Glutamatergic neuron (in vitro differentiated cells): ENCODE data around the gene MIA2. TPM values are rescaled to one million over a fixed set of nuclear protein-coding genes. Genes with fewer than 3 reads are reported as not detected.
"Not testable (repeated sequence)": the region's sequence is repeated elsewhere in the genome, so short reads cannot be mapped to it uniquely, and the experiment has no call there.

Source experiments
- DNase-seq: peaks from one replicate; pipeline ENCODE4 v3.0.0; 2022
- H3K27ac Mint-ChIP-seq: one replicate; pipeline ENCODE4 v1.8.0; 2020; ENCODE audit warnings: mild to moderate bottlenecking, mixed read lengths, inconsistent platforms; ENCODE audit not compliant: unreplicated experiment
- H3K27me3 Mint-ChIP-seq: one replicate; pipeline ENCODE4 v1.8.0; 2020; ENCODE audit warnings: mild to moderate bottlenecking, moderate library complexity, mixed read lengths, inconsistent platforms; ENCODE audit not compliant: unreplicated experiment
- H3K36me3 Mint-ChIP-seq: one replicate; pipeline ENCODE4 v1.8.0; 2020; ENCODE audit warnings: mild to moderate bottlenecking, mixed read lengths, inconsistent platforms; ENCODE audit not compliant: unreplicated experiment
- H3K4me1 Mint-ChIP-seq: one replicate; pipeline ENCODE4 v1.8.0; 2020; ENCODE audit warnings: mild to moderate bottlenecking, low read depth, mixed read lengths, inconsistent platforms; ENCODE audit not compliant: unreplicated experiment
- H3K4me3 Mint-ChIP-seq: one replicate; pipeline ENCODE4 v1.8.0; 2020; ENCODE audit warnings: mild to moderate bottlenecking, mixed read lengths, inconsistent platforms; ENCODE audit not compliant: unreplicated experiment
- H3K9me3 Mint-ChIP-seq: one replicate; pipeline ENCODE4 v1.8.0; 2020; ENCODE audit warnings: mild to moderate bottlenecking, moderate library complexity, mixed read lengths, inconsistent platforms; ENCODE audit not compliant: unreplicated experiment
- CTCF ChIP-seq: fragments of 200-600 bp; sonication (generic); IDR thresholded peaks from one replicate; pipeline ENCODE4 v1.5.0; 2021; ENCODE audit not compliant: partially characterized antibody, unreplicated experiment
- total RNA-seq: library from RNA; stranded (reverse); fragmentation: NEBNext Ultra II Directional; extraction: Animal tissue kit (Norgen Biotek cat#: 25700); gene quantifications from one replicate; pipeline ENCODE4 v1.2.1, GENCODE V29; 2021; ENCODE audit not compliant: unreplicated experiment

The MIA2 gene
- total RNA-seq, 1 donor from 2014 or later: 9.7 TPM

- no peaks in the 10 kb centered on the region for H3K27me3 Mint-ChIP-seq
- no peaks in the 10 kb centered on the region for H3K36me3 Mint-ChIP-seq
- TF ChIP-seq CTCF: no peak
- no peak overlapping the region for H3K27ac Mint-ChIP-seq
- no peak for DNase-seq
- no peak overlapping the region for H3K4me3 Mint-ChIP-seq
- peaks cover 2% of the 10 kb centered on the region for H3K9me3 Mint-ChIP-seq
- no peaks in the 10 kb centered on the region for H3K4me1 Mint-ChIP-seq
Observed at GRCh38 chr14:39291701-39292100, 58.0 kb downstream of the MIA2 start.

GRCh38 chr14:39293629-39294028 is 59.9 kb downstream of the MIA2 start:
- no peaks in the 10 kb centered on the region for H3K27me3 Mint-ChIP-seq
- no peak overlapping the region for H3K27ac Mint-ChIP-seq
- no peak overlapping the region for H3K4me3 Mint-ChIP-seq
- no peak for DNase-seq
- no peaks in the 10 kb centered on the region for H3K4me1 Mint-ChIP-seq
- no peaks in the 10 kb centered on the region for H3K36me3 Mint-ChIP-seq
- no peak for TF ChIP-seq CTCF
- no peaks in the 10 kb centered on the region for H3K9me3 Mint-ChIP-seq

GRCh38 chr14:39300389-39300788 is 66.7 kb downstream of the MIA2 start:
- not testable (repeated sequence) for H3K4me3 Mint-ChIP-seq, H3K27me3 Mint-ChIP-seq, DNase-seq, H3K27ac Mint-ChIP-seq, H3K36me3 Mint-ChIP-seq, H3K4me1 Mint-ChIP-seq, H3K9me3 Mint-ChIP-seq

GRCh38 chr14:39302124-39302810 is 68.6 kb downstream of the MIA2 start:
- Mint-ChIP-seq H3K9me3 (no peaks in the 10 kb centered on the region), H3K4me3 (no peak overlapping the region), H3K27ac (no peak overlapping the region), H3K36me3 (no peaks in the 10 kb centered on the region), H3K4me1 (no peaks in the 10 kb centered on the region), H3K27me3 (no peaks in the 10 kb centered on the region)
- no peak for DNase-seq
- TF ChIP-seq CTCF: no peak

- no peaks in the 10 kb centered on the region for H3K4me1 Mint-ChIP-seq
- no peaks in the 10 kb centered on the region for H3K27me3 Mint-ChIP-seq
- H3K36me3 Mint-ChIP-seq: no peaks in the 10 kb centered on the region
- TF ChIP-seq CTCF: no peak
- no peak overlapping the region for H3K27ac Mint-ChIP-seq
- H3K9me3 Mint-ChIP-seq: no peaks in the 10 kb centered on the region
- DNase-seq: no peak
- H3K4me3 Mint-ChIP-seq: no peak overlapping the region
Observed at GRCh38 chr14:39303115-39303514, 69.4 kb downstream of the MIA2 start.
